Endometrial microvascular endothelial cells (primary cell): Measurements from ENCODE around the gene VAV2. TPM values are rescaled to one million over a fixed set of nuclear protein-coding genes. Genes with fewer than 3 reads are reported as not detected.

Experiments
- in situ Hi-C: cut with HindIII; loops from 2 replicates; pipeline ENCODE4 v1.10.0; 2017; ENCODE audit warnings: low sequenced_read_pairs, low pct_unique_long_range_greater_than_20kb; ENCODE audit errors: inconsistent ontology term
- total RNA-seq: library from RNA; depleted of rRNA; stranded (reverse); fragments of >200 nt; gene quantifications from one replicate; pipeline ENCODE4 v1.2.3, GENCODE V29; 2015; ENCODE audit errors: inconsistent ontology term

The VAV2 gene
- total RNA-seq, 1 donor from 2014 or later = 12.8 TPM

DNA sequence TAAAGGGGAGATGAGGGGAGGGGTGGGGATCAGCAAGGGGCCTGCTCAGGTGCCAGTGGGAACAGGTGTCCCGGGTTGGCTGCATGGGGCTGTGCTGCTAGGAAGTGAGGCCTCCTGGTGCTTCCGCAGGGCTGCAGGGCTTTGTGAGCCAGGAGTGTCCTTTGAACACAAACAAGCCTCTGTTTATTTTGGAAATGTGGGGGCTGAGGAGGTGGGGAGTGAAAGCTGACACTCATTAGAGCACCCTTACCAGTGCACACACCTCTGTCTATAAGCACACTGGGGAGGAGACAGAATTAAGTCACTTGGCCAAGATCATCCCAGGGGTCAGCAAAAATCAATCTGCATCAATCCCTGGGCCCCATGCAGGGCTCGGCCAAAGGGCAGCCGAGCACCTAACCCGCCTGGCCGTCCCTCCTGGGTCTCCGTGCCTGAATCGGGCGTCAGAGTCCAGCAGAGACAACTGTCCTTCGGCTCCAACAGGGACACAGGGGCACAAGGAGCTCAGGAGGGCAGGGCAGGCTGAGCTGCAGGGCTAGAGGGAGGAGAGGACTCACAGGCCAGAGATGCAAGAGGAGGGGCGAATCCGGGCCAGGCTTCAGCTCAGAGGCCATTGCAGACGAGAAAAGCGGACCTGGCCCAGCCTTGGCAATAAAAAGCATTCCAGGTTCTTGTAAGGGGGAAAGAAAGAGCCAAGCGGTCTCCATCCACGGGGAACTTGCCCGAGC, 99.8 kb downstream of the VAV2 start:
- in situ Hi-C loops = no loop called here

DNA sequence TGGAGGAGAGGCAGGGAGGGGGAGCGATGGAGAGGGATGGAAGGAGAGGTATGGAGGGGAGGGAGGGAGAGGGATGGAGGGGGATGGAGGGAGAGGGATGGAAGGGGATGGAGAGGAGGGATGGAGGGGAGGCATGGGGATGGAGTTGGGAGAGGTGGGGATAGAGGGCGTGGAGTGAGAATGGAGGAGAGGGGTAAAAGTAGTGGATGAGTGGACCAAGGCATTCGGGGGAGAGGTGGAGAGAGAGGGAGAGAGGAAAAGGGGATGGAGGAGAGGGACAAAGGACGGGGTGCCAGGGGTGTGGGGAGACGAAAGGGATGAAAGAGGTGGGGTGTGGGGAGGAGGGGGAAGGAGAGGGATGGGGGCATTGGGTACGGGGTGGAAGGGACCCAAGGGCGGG, 100.4 kb downstream of the VAV2 start:
- in situ Hi-C loops = no loop called here

DNA sequence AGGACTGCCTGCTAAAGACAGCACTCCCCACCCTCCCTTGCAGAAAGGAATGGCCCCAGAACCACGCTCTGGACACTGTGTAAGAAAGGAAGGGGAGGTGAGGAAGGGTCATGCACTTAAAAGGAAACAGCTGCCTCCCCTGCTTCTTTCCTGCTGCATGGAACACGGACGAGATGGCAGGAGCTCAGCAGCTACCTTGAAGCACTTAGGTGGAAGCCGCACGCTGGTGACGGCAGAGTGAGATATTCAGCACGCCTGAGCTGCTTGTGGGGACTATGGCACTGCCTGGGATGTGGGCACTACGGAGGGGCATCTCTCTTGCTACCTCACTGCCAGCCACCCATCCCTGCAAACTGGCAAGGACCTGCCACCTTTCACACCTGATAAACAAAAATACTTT, 101.5 kb downstream of the VAV2 start:
- in situ Hi-C loops = no loop called here

DNA sequence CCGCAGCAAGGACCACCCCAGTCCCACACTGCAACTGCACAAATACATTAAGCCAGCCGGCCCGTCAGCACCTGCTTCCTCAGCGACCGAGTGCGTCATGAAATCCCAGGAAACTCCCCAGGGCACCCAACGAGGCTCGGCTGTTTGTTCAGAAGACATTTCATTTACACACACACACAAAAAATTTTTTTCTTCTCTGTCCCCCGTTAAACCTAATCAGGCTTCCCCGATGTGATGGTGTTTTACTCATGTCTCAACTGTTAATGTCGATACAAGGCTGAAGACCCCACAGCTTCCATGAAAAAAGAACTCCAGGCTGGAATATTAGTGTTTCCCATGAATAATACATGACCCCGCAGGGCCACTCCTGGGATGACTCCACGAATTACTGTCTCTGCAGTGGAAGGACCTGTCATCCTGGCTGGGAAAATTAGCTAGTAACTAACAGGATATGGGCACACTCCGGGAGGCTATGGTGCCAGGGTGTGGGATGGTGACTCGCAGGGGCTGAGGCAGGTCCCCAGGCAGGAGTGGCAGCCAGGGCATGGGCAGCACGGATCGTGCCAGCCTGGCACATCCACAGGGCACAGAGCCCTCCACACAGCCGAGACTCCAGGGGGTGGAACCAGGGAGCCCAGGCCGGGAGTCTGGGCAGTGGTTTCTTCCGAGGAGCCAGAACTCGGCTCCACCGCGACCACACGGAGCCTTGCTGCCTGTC, 102.4 kb downstream of the VAV2 start:
- in situ Hi-C loops = no loop called here

DNA sequence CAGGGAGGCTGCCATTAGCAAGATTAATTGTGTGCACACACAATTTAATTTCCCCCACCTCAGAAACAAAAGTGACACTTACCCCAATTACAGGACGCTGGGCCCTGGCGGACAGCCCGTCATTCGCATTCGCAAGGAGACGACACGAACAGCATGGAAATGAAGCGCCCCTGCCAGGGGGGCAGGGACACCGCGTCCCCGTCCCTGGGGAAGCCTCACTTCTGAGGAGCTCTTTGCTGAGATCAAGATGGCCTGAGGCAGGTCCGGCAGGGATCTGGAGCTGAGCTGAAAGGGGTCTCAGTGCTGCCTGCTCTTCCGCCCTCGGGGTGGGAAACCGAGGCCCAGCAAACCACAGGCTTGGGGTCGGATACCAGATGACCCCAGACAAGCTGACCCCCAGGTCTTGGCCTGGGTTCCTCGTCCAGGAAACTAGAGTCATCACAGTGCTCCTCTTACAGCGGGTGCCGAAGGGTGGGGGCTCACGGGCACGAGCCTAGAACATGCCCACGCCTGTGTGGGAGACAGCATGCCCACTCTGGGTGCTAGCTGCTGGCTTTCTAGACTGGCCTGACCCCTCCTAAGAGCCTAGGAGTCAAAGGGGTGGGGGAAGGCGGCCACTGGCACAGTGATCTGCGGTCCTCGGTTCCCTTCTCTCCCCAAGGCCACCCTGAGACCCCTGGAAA, 103.2 kb downstream of the VAV2 start:
- in situ Hi-C loops = no loop called here

DNA sequence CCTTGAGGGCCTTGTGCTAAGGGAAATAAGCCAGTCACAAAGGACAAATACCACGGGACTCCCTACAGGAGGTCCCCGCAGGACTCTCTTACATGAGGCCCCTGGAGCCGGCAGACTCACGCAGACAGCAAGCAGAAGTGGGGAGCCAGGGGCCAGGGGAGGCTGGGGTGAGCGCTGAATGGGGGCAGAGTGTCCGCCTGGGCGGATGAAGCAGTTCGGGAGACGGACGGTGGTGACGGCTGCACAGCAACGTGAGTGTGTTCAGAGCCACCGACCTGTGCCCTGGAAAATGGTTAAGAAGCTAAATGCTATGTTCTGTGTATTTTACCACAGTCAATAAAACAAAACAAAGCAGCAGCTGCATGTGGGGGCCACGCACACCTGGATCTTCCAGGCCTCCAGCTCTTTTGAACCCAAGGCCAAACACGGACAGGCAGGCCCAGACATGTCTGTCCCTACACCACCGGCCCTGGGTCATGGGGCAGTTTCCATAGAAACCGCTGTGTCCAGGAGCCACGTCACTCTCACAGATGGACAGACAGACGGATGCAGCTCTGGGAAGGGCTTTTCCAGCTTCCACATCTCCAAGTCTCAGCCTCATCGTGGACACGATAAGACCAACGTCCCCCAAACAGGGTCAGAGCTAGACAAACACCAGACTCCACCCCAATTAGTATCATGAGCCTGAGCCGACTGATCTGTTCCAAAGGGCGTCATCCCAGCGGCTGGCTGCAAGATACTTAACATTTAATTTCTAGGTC, 103.9 kb downstream of the VAV2 start:
- in situ Hi-C loops = no loop called here

DNA sequence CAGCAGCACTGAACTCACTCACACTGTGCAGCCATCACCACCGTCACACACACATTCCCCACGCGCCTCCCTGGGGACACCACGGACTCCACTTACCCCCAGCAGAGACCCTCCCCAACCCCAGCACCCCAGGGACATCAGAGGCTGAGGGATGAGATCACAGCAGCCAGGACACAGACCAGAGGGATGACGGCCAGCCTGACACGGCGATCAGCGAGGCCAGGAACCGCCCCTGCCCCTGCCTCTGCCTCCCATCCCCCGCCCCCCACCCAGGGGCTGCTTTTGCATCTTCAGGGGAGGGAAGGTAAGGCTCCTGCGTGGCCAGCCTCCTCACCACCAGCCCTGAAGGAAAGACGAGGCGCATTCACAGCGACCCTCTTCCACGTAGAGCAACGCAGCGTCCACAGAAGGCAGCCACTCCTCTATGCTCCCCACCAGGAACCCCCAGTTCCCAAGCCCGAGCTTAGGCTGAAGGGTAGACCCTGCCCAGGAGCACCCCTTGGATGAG, 104.5 kb downstream of the VAV2 start:
- in situ Hi-C loops = no loop called here

DNA sequence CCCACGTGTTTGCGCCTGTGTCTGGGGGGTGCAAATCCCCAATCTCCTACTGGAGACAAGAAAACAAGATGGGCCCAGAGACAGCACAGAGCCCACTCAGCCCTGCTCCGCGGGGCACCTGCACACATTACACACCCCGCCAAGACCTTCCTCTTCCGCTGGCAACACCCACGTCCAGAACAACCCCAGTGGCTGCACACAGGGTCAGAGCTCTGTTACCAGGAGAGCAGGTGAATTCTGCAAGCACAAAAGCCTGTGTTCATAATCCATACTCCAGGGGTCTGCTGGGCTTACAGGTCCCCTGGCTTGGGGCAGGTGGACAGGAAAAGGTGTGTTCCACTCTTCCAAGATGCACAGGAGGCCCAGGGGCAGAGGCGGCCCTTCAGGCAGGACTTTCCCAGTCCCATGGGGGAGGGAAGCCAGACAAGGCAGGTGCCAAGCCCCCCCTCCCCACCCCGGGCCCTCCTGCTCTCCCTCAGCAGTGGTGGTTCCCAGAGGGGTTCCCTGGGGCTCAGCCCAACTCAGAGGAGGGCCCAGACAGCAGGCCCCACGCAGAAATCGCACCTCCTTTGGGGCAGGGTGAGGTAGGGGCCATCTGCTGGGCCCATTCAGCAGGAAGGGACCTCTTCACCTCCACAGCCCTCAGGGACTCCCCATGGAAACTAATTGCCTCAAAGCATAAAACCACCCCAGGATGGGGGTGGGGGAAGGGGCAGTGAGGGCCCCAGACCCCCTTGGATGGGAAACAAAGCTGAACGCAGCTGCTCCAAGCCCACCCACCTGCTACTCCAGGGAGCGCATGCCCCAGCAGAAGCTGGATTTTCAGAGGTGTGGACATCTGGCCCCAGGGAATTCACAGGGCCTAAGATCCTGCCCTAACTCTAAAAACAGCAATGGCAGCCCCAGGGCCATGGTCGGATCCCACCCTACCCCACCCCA, 105.3 kb downstream of the VAV2 start:
- in situ Hi-C loops = no loop called here

DNA sequence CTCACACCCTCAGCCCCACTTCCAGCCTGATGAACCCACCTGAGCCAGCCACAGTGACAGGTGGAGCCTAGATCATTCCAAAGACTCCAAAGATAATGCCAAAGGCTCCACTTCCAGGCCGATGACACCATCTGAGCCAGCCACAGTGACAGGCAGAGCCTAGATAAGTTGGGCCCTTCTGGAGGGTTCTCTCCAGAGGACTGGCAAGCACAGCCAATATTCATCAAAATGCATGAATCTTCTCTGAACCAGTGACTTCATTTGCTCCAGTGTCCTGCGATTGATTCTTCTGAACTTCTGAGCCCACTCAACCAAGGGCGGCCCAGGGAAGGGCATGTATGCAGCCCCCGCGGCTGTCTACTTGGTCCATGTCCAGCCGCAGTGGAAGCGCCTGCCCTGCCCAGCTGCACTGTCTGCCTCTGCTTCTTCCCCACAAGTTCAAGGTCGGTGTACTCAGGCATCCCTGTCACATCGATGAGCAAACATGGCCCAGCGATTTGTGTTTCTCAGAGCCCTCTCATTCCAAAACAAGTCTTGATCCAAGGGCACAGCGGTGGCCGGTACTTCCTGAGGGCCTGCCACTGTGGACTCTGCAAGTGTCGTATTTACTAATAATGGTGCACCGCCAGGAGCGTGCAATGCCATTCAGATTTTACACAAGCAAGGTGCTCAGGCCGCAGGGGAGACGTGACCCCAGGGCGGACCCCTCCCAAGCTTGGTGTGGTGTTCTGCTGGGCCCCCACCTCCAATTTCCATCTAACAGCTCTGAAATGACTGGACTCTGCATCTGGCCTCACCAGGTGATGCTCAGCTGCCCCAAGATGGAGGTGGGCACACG, 107.0 kb downstream of the VAV2 start:
- in situ Hi-C loops = no loop called here

DNA sequence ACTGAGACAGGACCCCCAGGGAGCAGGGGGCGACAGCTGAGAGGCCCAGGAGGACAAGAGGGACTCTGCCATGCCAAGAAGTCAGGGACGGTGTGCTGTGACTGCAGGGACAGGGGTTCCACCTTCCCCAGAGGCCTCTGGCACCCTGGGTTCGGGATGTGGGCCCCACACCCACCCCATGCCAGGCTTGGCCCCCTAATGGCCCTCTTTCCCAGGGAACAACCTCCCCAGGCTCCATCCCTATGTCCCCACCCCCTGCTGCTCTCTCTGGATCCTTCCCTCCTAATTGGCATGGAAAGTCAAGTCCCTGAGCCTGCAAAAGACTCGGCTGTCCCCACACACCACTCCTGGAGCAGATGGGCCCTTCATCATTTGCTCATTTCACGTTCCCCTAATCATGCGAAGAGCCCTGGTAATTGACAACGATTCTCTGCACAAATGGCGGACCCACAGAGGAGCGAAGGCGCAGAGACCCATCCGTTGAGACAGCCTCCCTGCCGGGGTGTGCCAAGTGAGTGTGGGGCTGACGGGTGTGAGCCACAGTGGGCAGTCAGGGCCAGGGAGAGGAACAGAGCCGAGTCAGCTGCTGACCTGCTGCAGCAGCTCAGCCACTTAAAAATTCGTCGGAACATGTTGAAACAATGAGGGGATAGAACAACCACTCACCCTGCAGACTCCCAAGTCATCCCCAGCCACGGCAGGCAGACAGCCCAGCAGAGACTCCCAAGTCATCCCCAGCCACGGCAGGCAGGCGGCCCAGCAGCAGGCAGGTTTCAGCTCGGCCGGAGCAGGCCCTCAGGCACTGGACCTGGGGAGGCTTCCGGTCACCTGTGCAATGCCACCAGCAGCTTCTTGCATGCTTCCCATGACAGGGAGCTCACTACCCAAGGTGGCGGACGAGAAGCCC, 109.0 kb downstream of the VAV2 start:
- in situ Hi-C loops = no loop called here

DNA sequence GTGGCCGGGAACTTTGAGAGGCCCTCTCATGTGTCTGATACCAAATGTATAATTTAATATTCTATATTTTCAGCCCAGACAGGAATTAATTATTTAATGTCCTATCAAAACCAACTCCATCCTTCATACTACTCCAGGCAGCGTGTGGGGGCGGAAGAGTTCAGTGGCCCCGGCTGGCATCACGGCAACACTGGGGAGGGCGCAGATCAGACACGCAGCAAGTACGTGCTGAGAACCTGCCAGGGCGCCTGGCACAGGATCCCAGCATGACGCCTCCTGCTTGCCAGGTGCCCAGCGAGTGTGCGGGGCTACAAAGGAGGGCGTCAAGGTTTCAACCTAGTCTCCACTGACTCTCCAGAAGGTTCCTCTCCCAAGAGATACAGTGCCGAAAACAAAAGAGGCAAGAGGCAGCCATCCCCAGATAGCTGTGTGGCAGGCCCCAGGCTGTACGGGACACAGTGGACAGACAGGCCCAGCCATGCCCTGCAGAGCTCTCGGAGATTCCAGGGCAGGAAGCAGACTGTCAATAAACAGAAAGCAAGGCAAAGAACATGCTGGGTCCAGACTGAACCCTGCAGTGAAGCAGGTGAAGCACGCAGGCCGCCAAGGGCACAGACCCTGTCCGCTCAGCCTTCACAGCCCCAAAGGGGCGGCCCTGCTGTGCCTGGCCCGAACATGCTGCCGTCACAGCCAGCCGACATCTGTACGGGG, 110.3 kb downstream of the VAV2 start:
- in situ Hi-C loops = no loop called here

DNA sequence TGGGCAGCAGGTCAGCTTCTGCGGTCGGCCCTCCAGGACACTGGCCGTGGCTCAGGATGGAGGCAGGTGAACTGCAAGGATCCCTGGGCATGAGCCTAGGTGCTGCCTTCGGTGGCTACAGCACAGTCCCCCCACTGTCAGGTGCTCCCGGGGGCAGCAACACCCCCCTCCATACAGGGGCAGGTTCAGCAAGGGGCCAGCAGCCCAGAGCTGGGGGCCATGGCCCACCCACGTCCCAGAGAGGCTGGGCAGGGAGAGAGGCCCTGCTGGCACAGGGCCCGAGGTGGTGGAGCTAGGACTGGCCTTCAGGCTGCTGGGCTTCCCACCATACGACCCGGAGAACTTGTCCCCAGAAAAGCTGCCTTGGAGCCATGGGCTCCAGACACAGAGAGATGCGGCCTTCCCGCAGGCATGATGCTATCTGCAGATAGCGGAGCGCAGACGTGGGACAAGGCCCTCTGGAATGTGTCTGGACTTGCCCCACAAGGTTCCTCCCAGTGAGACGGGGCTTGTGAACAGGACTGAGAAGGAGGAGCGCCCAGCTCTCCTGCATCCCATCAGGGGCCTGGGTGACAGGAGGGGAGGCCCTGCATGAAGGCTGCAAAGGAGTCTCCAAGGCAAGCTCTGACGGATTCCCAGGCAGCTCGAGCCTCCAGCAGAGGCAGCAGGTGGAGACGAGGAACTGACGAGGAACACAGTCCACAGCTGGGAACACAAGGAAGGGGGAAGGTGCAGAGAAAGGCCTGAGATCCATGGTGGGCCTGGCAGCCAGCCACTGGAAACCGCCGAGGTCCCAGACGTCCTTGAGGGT, 111.1 kb downstream of the VAV2 start:
- in situ Hi-C loops = no loop called here

DNA sequence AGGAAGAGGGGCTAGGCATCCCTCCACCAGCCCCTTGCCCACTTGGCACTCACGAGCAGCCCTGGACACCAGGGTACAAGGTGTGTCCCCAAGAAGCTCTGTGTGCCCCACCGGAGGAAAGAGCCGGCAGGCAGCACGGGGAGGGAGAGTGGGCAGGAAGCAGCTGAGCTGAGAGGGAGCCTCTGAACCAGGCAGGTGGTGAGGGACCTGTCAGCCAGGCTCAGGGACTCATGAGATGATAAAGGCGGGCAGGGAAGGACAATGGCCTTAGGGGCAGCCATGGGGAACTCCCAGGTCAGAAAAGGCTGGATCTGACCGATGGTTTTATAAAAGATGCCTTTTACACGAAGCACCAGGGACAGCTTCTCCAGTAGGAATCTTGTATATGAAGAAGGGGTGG, 112.0 kb downstream of the VAV2 start:
- in situ Hi-C loops = no loop called here

DNA sequence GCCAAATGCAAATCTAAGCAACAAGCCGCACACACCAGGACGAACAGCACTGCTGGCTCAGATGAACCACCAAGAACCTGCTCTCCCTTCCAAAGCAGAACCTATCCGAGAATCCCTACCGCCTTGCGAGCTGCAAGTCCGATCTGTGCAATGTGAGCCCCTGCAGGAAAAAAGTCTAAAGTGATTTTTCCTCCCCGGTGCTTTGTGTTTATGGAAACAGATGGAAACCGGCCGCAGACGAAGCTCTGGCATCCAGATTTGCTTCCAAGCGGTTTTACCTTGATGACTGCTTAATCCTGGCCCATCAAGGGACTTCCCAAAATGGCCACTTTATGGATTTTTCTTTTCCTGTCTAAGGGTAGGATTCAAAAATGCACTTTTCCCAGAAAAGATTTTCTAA, 112.5 kb downstream of the VAV2 start:
- in situ Hi-C loops = no loop called here

DNA sequence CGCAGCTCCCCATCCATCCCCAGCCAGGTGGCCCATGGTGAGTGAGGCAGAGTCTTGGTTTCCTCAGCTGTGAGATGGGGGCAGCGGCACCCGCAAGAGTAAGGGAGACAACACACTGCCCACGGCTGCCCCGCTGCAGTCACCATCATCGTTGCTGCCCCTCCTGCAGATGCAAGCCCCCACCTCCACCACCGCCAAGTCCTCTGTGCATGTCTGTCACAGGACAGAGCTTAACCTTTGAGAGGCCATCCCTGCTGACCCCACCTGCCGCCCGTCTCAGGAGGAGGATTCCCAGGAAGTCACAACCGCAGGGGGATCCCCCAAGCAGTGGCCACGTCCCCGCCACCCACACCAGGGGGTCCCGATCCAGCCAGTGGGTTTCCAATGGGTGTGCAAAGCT, 113.7 kb downstream of the VAV2 start:
- in situ Hi-C loops = no loop called here
